ENCODE measurements around the gene TAS1R2.

GRCh38 chr1:18874036-18874435 is 14.6 kb upstream of the TAS1R2 start:
- no peak for TF ChIP-seq CTCF (IDR thresholded peaks at IDR 0.05; ENCODE audit: insufficient read depth, low read depth, low read length)
- TF ChIP-seq EZH2 (IDR thresholded peaks at IDR 0.05; ENCODE audit: insufficient read depth, low read length), result no peak
